GM19467 (cell line): ENCODE data around the gene LRRC3C.
"Not testable (repeated sequence)": the region's sequence is repeated elsewhere in the genome, so short reads cannot be mapped to it uniquely, and the experiment has no call there.

Experiments
- ATAC-seq: cut with Tn5 transposase; IDR thresholded peaks from one replicate; pipeline ENCODE4 v1.9.1; 2021; ENCODE audit warnings: mild to moderate bottlenecking, moderate library complexity; ENCODE audit not compliant: unreplicated experiment

Gene LRRC3C, protein sequence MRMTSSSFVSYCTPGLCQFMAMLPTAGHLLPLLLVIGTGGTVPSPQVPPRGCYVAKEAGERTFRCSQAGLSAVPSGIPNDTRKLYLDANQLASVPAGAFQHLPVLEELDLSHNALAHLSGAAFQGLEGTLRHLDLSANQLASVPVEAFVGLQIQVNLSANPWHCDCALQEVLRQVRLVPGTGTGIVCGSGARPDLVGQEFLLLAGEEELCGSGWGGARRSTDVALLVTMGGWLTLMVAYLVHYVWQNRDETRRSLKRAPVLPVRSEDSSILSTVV

GRCh38 chr17:39927101-39927928, at the start of gene LRRC3C, which contains the start of gene ORMDL3:
LRRC3C (plus strand) TSS chr17:39927732; CDS start chr17:39941524, 13,792 bp downstream.
ORMDL3 (minus strand) TSS chr17:39927601; CDS start chr17:39924203, 3,398 bp downstream.
- peak; percentile 69 for ATAC-seq

- not testable (repeated sequence) for ATAC-seq
Measured at GRCh38 chr17:39886102-39886501, 41.4 kb upstream of the LRRC3C start.

DNA sequence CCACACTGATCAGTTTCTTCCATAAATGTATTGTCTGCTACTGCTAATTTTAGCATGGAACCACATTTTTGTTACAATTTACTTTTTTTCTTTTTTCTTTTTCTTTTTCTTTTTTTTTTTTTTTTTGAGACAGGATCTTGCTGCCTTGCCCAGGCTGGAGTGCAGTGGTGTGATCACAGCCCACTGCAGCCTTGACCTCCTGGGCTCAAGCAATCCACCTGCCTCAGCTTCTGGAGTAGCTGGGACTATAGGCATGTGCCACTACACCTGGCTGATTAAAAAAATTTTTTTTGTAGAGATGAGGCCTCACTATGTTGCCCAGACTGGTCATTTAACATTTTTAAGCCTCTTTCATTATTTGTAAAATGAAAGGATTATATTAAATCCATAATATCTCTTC, 40.5 kb upstream of the LRRC3C start:
- no peak for ATAC-seq

- no peak for ATAC-seq
Measured at GRCh38 chr17:39889200-39889599, 38.3 kb upstream of the LRRC3C start.

DNA sequence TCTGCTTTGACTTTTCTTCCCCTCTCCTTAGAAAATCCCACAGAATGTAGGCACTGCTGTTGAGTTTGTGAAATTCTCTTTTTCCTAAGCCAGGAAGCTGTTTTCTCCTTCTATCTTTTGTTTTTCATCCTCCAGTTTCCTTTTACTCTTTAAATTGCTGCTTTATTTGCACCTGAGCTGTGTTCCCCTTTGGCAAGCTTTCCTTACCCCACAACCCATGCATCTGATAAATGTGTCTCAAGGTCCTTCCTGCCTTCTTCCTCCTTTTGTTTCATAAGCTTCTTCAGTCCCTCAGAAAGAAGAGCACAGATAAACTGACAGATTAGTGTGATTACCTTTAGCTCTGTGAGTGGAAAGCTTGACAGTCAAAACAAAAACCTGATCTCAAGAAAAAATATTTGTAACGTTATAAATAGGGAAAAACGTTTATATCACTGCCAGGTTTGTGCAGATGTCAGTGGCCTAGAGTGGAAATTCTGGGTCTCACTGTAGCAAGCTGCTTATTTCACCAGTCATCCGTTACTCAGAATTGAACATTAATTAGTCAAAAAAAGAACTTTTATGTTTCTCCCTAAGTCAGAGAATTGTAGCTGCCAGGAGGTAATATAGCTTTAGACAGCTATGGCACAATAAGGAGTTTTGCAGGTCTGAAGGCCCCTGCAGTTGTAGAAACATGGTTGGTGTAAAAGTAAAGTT, 32.7 kb upstream of the LRRC3C start:
- no peak for ATAC-seq

- ATAC-seq, result no peak
Measured at GRCh38 chr17:39898088-39898487, 29.4 kb upstream of the LRRC3C start.

GRCh38 chr17:39899215-39899614, 28.3 kb upstream of the LRRC3C start:
- ATAC-seq, result no peak

GRCh38 chr17:39902027-39902426, 25.5 kb upstream of the LRRC3C start:
- ATAC-seq, result not testable (repeated sequence)

DNA sequence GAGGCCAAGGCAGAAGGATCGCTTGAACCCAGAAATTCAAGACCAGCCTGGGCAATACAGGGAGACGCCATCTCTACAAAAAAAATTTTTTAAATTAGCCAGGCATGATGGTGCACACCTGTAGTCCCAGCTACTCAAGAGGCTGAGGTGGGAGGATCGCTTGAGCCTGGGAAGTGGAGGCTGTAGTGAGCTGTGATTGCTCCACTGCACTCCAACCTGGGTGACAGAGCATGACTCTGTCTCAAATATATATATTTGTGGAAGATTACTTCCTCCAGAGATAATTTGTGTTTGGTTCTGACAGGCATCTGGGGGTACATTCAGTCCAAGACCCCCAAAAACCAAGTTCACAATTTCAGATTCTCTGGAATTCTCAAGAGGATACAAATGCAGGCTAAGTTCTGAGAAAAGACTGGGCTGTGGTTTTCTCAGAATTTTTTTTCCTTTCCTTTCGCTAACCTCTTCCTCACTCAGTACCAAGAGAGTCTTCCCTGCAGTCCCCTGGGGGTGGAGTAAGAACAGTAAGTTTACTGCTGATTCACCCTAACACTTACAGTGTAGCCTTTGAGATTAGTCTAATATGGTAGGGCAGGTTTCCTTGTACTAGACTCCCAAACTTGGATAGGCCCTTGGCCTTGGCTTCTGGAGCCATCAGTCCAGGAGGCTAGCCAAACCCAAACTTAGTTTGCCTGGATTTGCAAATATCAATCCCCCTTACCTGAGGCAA, 24.2 kb upstream of the LRRC3C start:
- no peak for ATAC-seq

- no peak for ATAC-seq
Measured at GRCh38 chr17:39904990-39905288, 22.6 kb upstream of the LRRC3C start.

DNA sequence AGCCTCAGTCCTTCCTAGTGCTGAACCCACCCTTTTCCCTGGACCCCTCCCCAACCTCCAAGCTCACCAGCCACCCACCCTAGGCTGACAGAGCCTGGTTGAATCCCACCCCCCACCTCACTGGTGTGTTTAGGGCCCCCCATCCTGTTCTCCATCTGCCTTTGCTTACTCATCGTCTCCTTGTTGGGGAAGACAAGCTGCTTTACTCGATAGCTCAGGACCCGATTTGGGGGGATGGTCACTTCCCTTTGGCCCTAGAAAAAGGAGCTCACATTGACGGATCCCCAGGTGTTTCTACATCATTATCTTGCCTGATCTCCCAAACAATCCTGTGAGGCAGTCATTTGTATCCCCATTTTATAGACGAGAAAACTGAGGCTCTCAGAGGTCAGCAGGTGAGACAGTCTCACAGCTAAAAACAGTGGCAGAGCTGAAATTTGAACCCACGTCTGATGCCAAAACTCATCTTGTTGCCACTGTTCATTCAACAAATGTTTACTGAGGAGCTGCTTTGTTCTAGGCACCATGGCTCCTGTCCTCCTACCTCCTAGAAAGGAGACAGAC, 18.7 kb upstream of the LRRC3C start:
- no peak for ATAC-seq

DNA sequence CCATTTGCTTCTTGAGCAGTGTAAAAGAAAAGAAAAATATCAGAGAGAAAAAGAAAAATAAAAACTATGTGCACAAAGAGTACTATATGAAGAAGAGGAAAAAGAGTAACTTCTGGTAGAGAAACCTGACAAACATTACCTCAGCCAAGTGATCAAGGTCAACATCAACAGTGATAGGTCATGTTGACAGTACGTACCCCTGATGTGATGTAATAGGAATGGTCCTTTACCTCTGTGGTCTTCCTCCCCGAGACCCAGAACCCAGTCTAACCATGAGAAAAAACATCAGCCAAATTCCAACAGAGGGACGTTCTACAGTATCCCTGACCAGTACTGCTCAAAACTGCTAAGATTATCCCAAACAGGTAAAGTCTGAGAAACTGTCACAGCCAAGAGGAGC, 13.5 kb upstream of the LRRC3C start:
- ATAC-seq, result no peak

GRCh38 chr17:39915559-39915958, 12.0 kb upstream of the LRRC3C start:
- no peak for ATAC-seq

- ATAC-seq, result no peak
Measured at GRCh38 chr17:39916918-39917317, 10.6 kb upstream of the LRRC3C start.

DNA sequence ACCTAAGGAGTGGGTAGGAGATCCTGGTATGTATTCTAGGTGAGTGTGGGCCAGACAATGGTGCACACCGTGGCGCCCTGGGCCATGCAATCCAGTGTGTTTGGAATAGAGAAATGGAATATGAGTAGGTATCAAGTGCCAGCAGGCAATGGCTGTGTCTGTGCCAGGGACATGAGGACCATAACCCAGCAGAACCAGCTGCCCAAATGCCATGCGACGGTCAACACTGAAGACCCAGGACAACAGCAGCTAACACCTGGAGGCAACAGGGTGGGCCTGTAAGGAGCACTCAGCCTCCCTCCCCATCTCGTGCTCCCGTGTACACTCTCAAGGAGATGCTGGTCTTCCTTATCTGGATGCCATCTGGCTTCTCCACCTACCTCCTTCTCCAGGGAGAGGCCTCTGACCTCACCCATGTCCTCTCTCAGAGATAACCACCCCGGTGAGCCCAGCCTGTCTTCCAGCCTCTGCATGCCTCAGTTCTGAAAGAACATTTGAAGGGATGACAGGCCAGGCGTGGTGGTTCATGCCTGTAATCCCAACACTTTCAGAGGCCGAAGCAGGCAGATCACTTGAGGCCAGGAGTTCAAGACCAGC, 8.3 kb upstream of the LRRC3C start:
- no peak for ATAC-seq

- ATAC-seq, result no peak
Measured at GRCh38 chr17:39920218-39921210, 7.0 kb upstream of the LRRC3C start.

- ATAC-seq, result no peak
Measured at GRCh38 chr17:39921323-39921722, 6.2 kb upstream of the LRRC3C start.

GRCh38 chr17:39922006-39922405, 5.5 kb upstream of the LRRC3C start:
- ATAC-seq, result no peak

- no peak for ATAC-seq
Measured at GRCh38 chr17:39923230-39923629, 4.3 kb upstream of the LRRC3C start.
